H1 (cell line): ENCODE results near the gene SLC23A1. TPM values are rescaled to one million over a fixed set of nuclear protein-coding genes. Genes with fewer than 3 reads are reported as not detected.

Experiments
- CTCF ChIA-PET: fragments of 300-600 bp; sonication (Branson Sonifier 250); formaldehyde crosslinking; loops from one replicate; lab custom pipeline; 2021; ENCODE audit not compliant: partially characterized antibody; lab: Charles Lee
- POLR2A ChIA-PET: fragments of 300-600 bp; sonication (Branson Sonifier 250); formaldehyde crosslinking; loops from one replicate; lab custom pipeline; 2021; ENCODE audit warnings: inconsistent platforms; ENCODE audit not compliant: partially characterized antibody; lab: Charles Lee
- DNase-seq, 2 experiments: peaks; one replicate each; pipeline versions ENCODE4 v3.0.0 to v3.0.0-alpha.2; 2010 to 2022; ENCODE audit warnings: low spot score in 2 of 2, low read depth in 1 of 2, mixed read lengths in 1 of 2
- FAIRE-seq: peaks from 2 replicates; lab custom pipeline; 2011; peaks lifted over from hg19 to GRCh38; lab: Jason Lieb, UNC
- H2AFZ ChIP-seq: 2 replicates; pipeline ENCODE4 v1.8.1; 2012; ENCODE audit warnings: low read length, inconsistent platforms
- H2AK5ac ChIP-seq: 2 replicates; pipeline ENCODE4 v1.6.1; 2013; ENCODE audit warnings: low read depth, low read length
- H2BK120ac ChIP-seq: replicated peaks from 2 replicates; pipeline ENCODE3; 2013; ENCODE audit warnings: low read depth, low read length, inconsistent platforms
- H2BK12ac ChIP-seq: 2 replicates; pipeline ENCODE4 v1.6.1; 2013; ENCODE audit warnings: low read depth, low read length
- H2BK15ac ChIP-seq: 2 replicates; pipeline ENCODE4 v1.6.1; 2013; ENCODE audit warnings: low read length
- H2BK20ac ChIP-seq: 2 replicates; pipeline ENCODE4 v1.6.1; 2013; ENCODE audit warnings: low read length
- H2BK5ac ChIP-seq: 2 replicates; pipeline ENCODE4 v1.6.1; 2013; ENCODE audit warnings: low read depth, low read length
- H3K14ac ChIP-seq: 2 replicates; pipeline ENCODE4 v1.6.1; 2013; ENCODE audit warnings: inconsistent platforms; ENCODE audit not compliant: insufficient read length
- H3K18ac ChIP-seq: 2 replicates; pipeline ENCODE4 v1.6.1; 2013; ENCODE audit warnings: low read length; ENCODE audit errors: extremely low read depth
- H3K23ac ChIP-seq: 2 replicates; pipeline ENCODE4 v1.6.1; 2013; ENCODE audit warnings: inconsistent platforms; ENCODE audit not compliant: insufficient read length
- H3K23me2 ChIP-seq: 2 replicates; pipeline ENCODE4 v1.6.1; 2013; ENCODE audit warnings: low read depth, low read length
- H3K27ac ChIP-seq: 2 replicates; pipeline ENCODE4 v1.6.1; 2011; ENCODE audit warnings: low read depth, low read length, inconsistent platforms
- H3K27me3 ChIP-seq, 4 experiments: replicated peaks in 1 of 4; 1 replicate in 1 of 4; 2 replicates in 3 of 4; pipeline versions ENCODE4 v1.6.1 to v1.8.1; 2011 to 2013; ENCODE audit warnings: low read length in 3 of 4, mild to moderate bottlenecking in 3 of 4, inconsistent platforms in 2 of 4, mixed read lengths in 2 of 4, moderate library complexity in 1 of 4; ENCODE audit not compliant: control insufficient read depth in 3 of 4, insufficient read depth in 3 of 4; ENCODE audit errors: extremely low read depth in 1 of 4
- H3K36me3 ChIP-seq, 4 experiments: 2 replicates each; pipeline versions ENCODE4 v1.6.1 to v1.8.1; 2011 to 2013; ENCODE audit warnings: mild to moderate bottlenecking in 4 of 4, low read length in 3 of 4, moderate library complexity in 2 of 4, control low read depth in 1 of 4, inconsistent platforms in 1 of 4; ENCODE audit not compliant: insufficient read depth in 4 of 4, control insufficient read depth in 2 of 4
- H3K4ac ChIP-seq: replicated peaks from 2 replicates; pipeline ENCODE3; 2013; ENCODE audit warnings: low read length, low read depth, mixed read lengths, inconsistent platforms; ENCODE audit not compliant: insufficient read length
- H3K4me1 ChIP-seq, 4 experiments: replicated peaks in 1 of 4; 1 replicate in 1 of 4; 2 replicates in 3 of 4; pipeline versions ENCODE4 v1.6.1 to v1.8.1; 2011 to 2013; ENCODE audit warnings: low read length in 3 of 4, inconsistent platforms in 2 of 4, mixed read lengths in 1 of 4; ENCODE audit not compliant: insufficient read depth in 4 of 4, control insufficient read depth in 3 of 4
- H3K4me2 ChIP-seq, 2 experiments: 2 replicates each; pipeline versions ENCODE4 v1.6.1 to v1.8.1; 2011 to 2013; ENCODE audit warnings: low read depth in 2 of 2, low read length in 2 of 2, control low read depth in 1 of 2, inconsistent platforms in 1 of 2, mild to moderate bottlenecking in 1 of 2; ENCODE audit not compliant: insufficient read depth in 1 of 2
- H3K4me3 ChIP-seq, 4 experiments: fragments of 200-600, 300-600 bp in 1 of 4; sonication (generic), shearing (Covaris generic), sonication (Bioruptor Twin) in 1 of 4; 2 replicates each; pipeline versions ENCODE4 v1.5.1 to v1.8.1; 2011 to 2016; ENCODE audit warnings: low read length in 4 of 4, low read depth in 3 of 4, control low read depth in 2 of 4, inconsistent platforms in 2 of 4, mild to moderate bottlenecking in 2 of 4, mixed read lengths in 1 of 4, moderate library complexity in 1 of 4; ENCODE audit not compliant: insufficient read depth in 2 of 4; ENCODE audit errors: extremely low read depth in 1 of 4
- H3K56ac ChIP-seq: replicated peaks from 2 replicates; pipeline ENCODE3; 2013; ENCODE audit warnings: low read depth, mild to moderate bottlenecking, mixed read lengths, low read length, inconsistent platforms; ENCODE audit not compliant: insufficient read length
- H3K79me1 ChIP-seq: 2 replicates; pipeline ENCODE4 v1.6.1; 2013; ENCODE audit warnings: low read depth, low read length, control low read depth
- H3K79me2 ChIP-seq, 2 experiments: 2 replicates each; pipeline versions ENCODE4 v1.6.1 to v1.8.1; 2012 to 2013; ENCODE audit warnings: low read length in 2 of 2, mild to moderate bottlenecking in 2 of 2, inconsistent platforms in 1 of 2; ENCODE audit not compliant: insufficient read depth in 2 of 2, control insufficient read depth in 1 of 2
- H3K9ac ChIP-seq, 4 experiments: replicated peaks in 1 of 4; 1 replicate in 1 of 4; 2 replicates in 3 of 4; pipeline versions ENCODE4 v1.6.1 to v1.8.1; 2011 to 2013; ENCODE audit warnings: low read depth in 3 of 4, low read length in 3 of 4, control low read depth in 2 of 4, mild to moderate bottlenecking in 2 of 4, moderate library complexity in 2 of 4, inconsistent platforms in 1 of 4; ENCODE audit errors: extremely low read depth in 1 of 4
- H3K9me3 ChIP-seq, 2 experiments: 2 replicates each; pipeline versions ENCODE4 v1.6.1 to v1.8.1; 2012 to 2013; ENCODE audit warnings: mild to moderate bottlenecking in 2 of 2, moderate library complexity in 2 of 2, control low read depth in 1 of 2, inconsistent platforms in 1 of 2, low read depth in 1 of 2, low read length in 1 of 2, mixed read lengths in 1 of 2; ENCODE audit not compliant: insufficient read depth in 2 of 2
- H4K20me1 ChIP-seq, 2 experiments: replicated peaks in 1 of 2; 2 replicates each; pipeline versions ENCODE3 to v1.8.1; 2011 to 2013; ENCODE audit warnings: inconsistent platforms in 2 of 2, low read length in 2 of 2, mild to moderate bottlenecking in 1 of 2; ENCODE audit not compliant: insufficient read depth in 2 of 2, control insufficient read depth in 1 of 2
- H4K5ac ChIP-seq: 2 replicates; pipeline ENCODE4 v1.6.1; 2013; ENCODE audit warnings: low read length, low read depth, mixed read lengths, inconsistent platforms; ENCODE audit not compliant: insufficient read length
- H4K8ac ChIP-seq: 2 replicates; pipeline ENCODE4 v1.8.0; 2013; ENCODE audit warnings: mild to moderate bottlenecking, moderate library complexity, low read length, inconsistent platforms; ENCODE audit not compliant: insufficient read depth; ENCODE audit errors: extremely low read depth
- H4K91ac ChIP-seq: replicated peaks from 2 replicates; pipeline ENCODE3; 2013; ENCODE audit warnings: low read length, mixed read lengths, inconsistent platforms; ENCODE audit not compliant: insufficient read length
- BCL11A ChIP-seq, 2 experiments: IDR thresholded peaks; one replicate each; pipeline ENCODE4 v1.6.1; 2011; ENCODE audit warnings: low read depth in 2 of 2, low read length in 2 of 2, mild to moderate bottlenecking in 2 of 2
- BRCA1 ChIP-seq: IDR thresholded peaks from 2 replicates; pipeline ENCODE4 v1.6.1; 2012; ENCODE audit warnings: low read depth, low read length, improper control_type of control experiment
- EZH2 ChIP-seq: fragments of 200-600 bp; sonication (generic); IDR thresholded peaks from 2 replicates; pipeline ENCODE4 v1.7.1; 2012; ENCODE audit warnings: low read depth, mild to moderate bottlenecking, moderate library complexity, low read length, inconsistent platforms; ENCODE audit not compliant: severe bottlenecking
- GTF2F1 ChIP-seq: IDR thresholded peaks from 2 replicates; pipeline ENCODE4 v1.6.1; 2012; ENCODE audit warnings: low read depth, low read length, improper control_type of control experiment, borderline replicate concordance
- KDM1A ChIP-seq: fragments of 200-600, 300-600 bp; sonication (generic); IDR thresholded peaks from 2 replicates; pipeline ENCODE4 v1.7.1; 2016; ENCODE audit warnings: mild to moderate bottlenecking, low read length, borderline replicate concordance
- RAD21 ChIP-seq, 2 experiments: IDR thresholded peaks in 1 of 2; conservative IDR thresholded peaks in 1 of 2; 2 replicates each; pipeline ENCODE4 v1.6.1; 2011; ENCODE audit warnings: low read depth in 2 of 2, low read length in 2 of 2, improper control_type of control experiment in 1 of 2, inconsistent platforms in 1 of 2, mild to moderate bottlenecking in 1 of 2, moderate library complexity in 1 of 2
- RFX5 ChIP-seq: IDR thresholded peaks from 2 replicates; pipeline ENCODE4 v1.6.1; 2011; ENCODE audit warnings: low read depth, low read length, improper control_type of control experiment, borderline replicate concordance
- SRF ChIP-seq: IDR thresholded peaks from 2 replicates; pipeline ENCODE4 v1.6.1; 2011; ENCODE audit warnings: mild to moderate bottlenecking, low read depth, low read length, moderate library complexity
- USF2 ChIP-seq: IDR thresholded peaks from 2 replicates; pipeline ENCODE4 v1.6.1; 2011; ENCODE audit warnings: low read length, improper control_type of control experiment
- WGBS, 2 experiments: shearing (Covaris generic) in 1 of 2; methylation state at CpG; one replicate each; pipeline versions ENCODE4 v1.1.6 to v1.1.7; 2013 to 2015; ENCODE audit warnings: low lambda C conversion rate in 2 of 2, mixed read lengths in 2 of 2, inconsistent platforms in 1 of 2, low coverage in 1 of 2, missing lambda C conversion rate in 1 of 2; ENCODE audit not compliant: insufficient replicate concordance in 2 of 2, insufficient coverage in 1 of 2, insufficient read length in 1 of 2; ENCODE audit errors: extremely low coverage in 1 of 2, missing lambda C conversion rate in 1 of 2; 5-methylcytosine and 5-hydroxymethylcytosine counted together
- polyA plus RNA-seq, 7 experiments: library from polyadenylated mRNA; depleted of rRNA in 3 of 7; stranded (reverse) in 5 of 7; unstranded in 2 of 7; fragments of >200 nt in 5 of 7; fragments of 200-250 nt in 2 of 7; gene quantifications; 1 replicate in 5 of 7; 2 replicates in 1 of 7; 4 replicates in 1 of 7; pipeline versions ENCODE4 v1.2.1 to v1.2.3, GENCODE V29; 2011 to 2013; ENCODE audit warnings: missing spikeins in 2 of 7, mixed read lengths in 2 of 7
- total RNA-seq: library from RNA; stranded (reverse); fragmentation: NEBNext Ultra II Directional; extraction: Animal tissue kit (Norgen Biotek cat#: 25700); gene quantifications from 2 replicates; pipeline ENCODE4 v1.2.1, GENCODE V29; 2021

The SLC23A1 gene
- total and polyA plus RNA-seq, 2 of the 8 experiments (the other 6 are each of a cell fraction or from before 2014, with no cell fraction given), result not detected

- H2BK20ac ChIP-seq, result no peak overlapping the region
- H3K4me1 ChIP-seq, result peaks cover 3 to 16% (median 8%) of the 10 kb centered on the region in 4 experiments
- H3K18ac ChIP-seq, result no peak overlapping the region
- H3K79me2 ChIP-seq, result no peaks in the 10 kb centered on the region; a peak in 2 of 4 replicates
- CTCF ChIA-PET, result interaction anchor here (0.6 to 3.4 kb wide), 3 partner anchors 11 to 73 kb away, joined by 3 to 14 read pairs (median 4); no protein-coding TSS in a partner anchor
- H2AK5ac ChIP-seq, result no peak overlapping the region
- H4K91ac ChIP-seq, result no peak overlapping the region
- H2BK120ac ChIP-seq, result no peak overlapping the region
- H2AFZ ChIP-seq, result no peak overlapping the region
- no peaks in the 10 kb centered on the region for H3K79me1 ChIP-seq
- H2BK5ac ChIP-seq, result no peak overlapping the region
- DNase-seq (no peak), FAIRE-seq (no peak)
- H3K14ac ChIP-seq, result no peak overlapping the region
- no peaks in the 10 kb centered on the region for H3K9me3 ChIP-seq
- H4K5ac ChIP-seq, result no peak overlapping the region
- no peak overlapping the region for H2BK15ac ChIP-seq
- no peak overlapping the region for H4K8ac ChIP-seq
- H4K20me1 ChIP-seq, result peaks cover 0 to 4% of the 10 kb centered on the region in 2 experiments
- H3K9ac ChIP-seq, result no peak overlapping the region; a peak in 1 of 7 replicates
- H3K4ac ChIP-seq, result no peak overlapping the region
- H3K27ac ChIP-seq, result no peak overlapping the region
- peaks cover 0 to 6% (median 3%) of the 10 kb centered on the region in 4 experiments; a peak in 2 of 8 replicates for H3K36me3 ChIP-seq
- no peak for TF ChIP-seq GTF2F1
- no peak for TF ChIP-seq EZH2
- TF ChIP-seq SRF, result no peak
- TF ChIP-seq RAD21 (IDR thresholded peaks at IDR 0.05 in 1 of 2, conservative IDR thresholded peaks at IDR 0.05 in 1 of 2; ENCODE audit: low read depth in 2 of 2, low read length in 2 of 2), result no peak
- no peak for TF ChIP-seq BRCA1
- no peak for TF ChIP-seq USF2
- TF ChIP-seq RFX5, result no peak
- no peak for TF ChIP-seq KDM1A
- TF ChIP-seq BCL11A (IDR thresholded peaks at IDR 0.05; ENCODE audit: low read depth in 2 of 2, low read length in 2 of 2), result no peak
- TF ChIP-seq, all 59 proteins: peak for 0
- WGBS, 2 experiments, result 94% methylated on average over 6 of the region's 6 CpGs; no CpG with 5 or more reads in 1 of the 2 experiments
- peaks cover 9% of the 10 kb centered on the region for H3K23me2 ChIP-seq
- no peak overlapping the region for H3K23ac ChIP-seq
- H2BK12ac ChIP-seq, result no peak overlapping the region
- H3K27me3 ChIP-seq, result peaks cover 0 to 12% (median 9%) of the 10 kb centered on the region in 4 experiments; a peak in 5 of 7 replicates
- H3K4me3 ChIP-seq, result no peak overlapping the region
- H3K56ac ChIP-seq, result no peak overlapping the region
- POLR2A ChIA-PET, result interaction anchor here (0.9 to 1.1 kb wide), 2 partner anchors 8 to 16 kb away, joined by 3 read pairs; no protein-coding TSS in a partner anchor
- no peak overlapping the region for H3K4me2 ChIP-seq
These were observed 16.5 kb upstream of the SLC23A1 start for GRCh38 chr5:139399501-139400121.
